DMS 273 treated with DMSO at 0.1 percent for 48 hours (cell line): Measurements from ENCODE around the gene CCNJL.
"Not testable (repeated sequence)": the region's sequence is repeated elsewhere in the genome, so short reads cannot be mapped to it uniquely, and the experiment has no call there.

Experiments used
- DNase-seq: peaks from one replicate; lab custom pipeline; 2025; lab: John Stamatoyannopoulos, UW

CCNJL gene

GRCh38 chr5:160260881-160261815 is 51.2 kb downstream of the CCNJL start:
- DNase-seq = no peak

- no peak for DNase-seq
Measured at GRCh38 chr5:160260006-160260775, 52.2 kb downstream of the CCNJL start.

GRCh38 chr5:160259341-160259740 is 53.0 kb downstream of the CCNJL start:
- no peak for DNase-seq

GRCh38 chr5:160254706-160255105 is 57.7 kb downstream of the CCNJL start:
- no peak for DNase-seq

GRCh38 chr5:160253441-160253840 is 58.9 kb downstream of the CCNJL start:
- no peak for DNase-seq

GRCh38 chr5:160252916-160253315 is 59.4 kb downstream of the CCNJL start:
- DNase-seq = no peak

GRCh38 chr5:160251406-160252155 is 60.8 kb downstream of the CCNJL start:
- DNase-seq = no peak

GRCh38 chr5:160250826-160251225 is 61.5 kb downstream of the CCNJL start:
- DNase-seq = no peak

- no peak for DNase-seq
Measured at GRCh38 chr5:160250226-160250625, 62.1 kb downstream of the CCNJL start.

GRCh38 chr5:160249570-160249969 is 62.8 kb downstream of the CCNJL start:
- not testable (repeated sequence) for DNase-seq

- DNase-seq = peak; percentile 85
Measured at GRCh38 chr5:160245506-160246086, 66.8 kb downstream of the CCNJL start.

GRCh38 chr5:160242145-160242544 is 70.2 kb downstream of the CCNJL start:
- DNase-seq = no peak

- DNase-seq = no peak
Measured at GRCh38 chr5:160240350-160240749, 72.0 kb downstream of the CCNJL start.

GRCh38 chr5:160237571-160238093 is 74.7 kb downstream of the CCNJL start:
- no peak for DNase-seq

GRCh38 chr5:160235731-160236130 is 76.6 kb downstream of the CCNJL start:
- DNase-seq = no peak

- no peak for DNase-seq
Measured at GRCh38 chr5:160233215-160233614, 79.1 kb downstream of the CCNJL start.

- DNase-seq = no peak
Measured at GRCh38 chr5:160231783-160232342, 80.5 kb downstream of the CCNJL start.

GRCh38 chr5:160230686-160231527 is 81.5 kb downstream of the CCNJL start:
- DNase-seq = no peak

GRCh38 chr5:160229190-160229742 is 83.1 kb downstream of the CCNJL start, which contains the start of gene FABP6:
Gene FABP6 (plus strand): TSS chr5:160229506. CDS start chr5:160229558, 52 bp downstream.
- no peak for DNase-seq

GRCh38 chr5:160227012-160227411 is 85.4 kb downstream of the CCNJL start:
- DNase-seq = no peak
